Uterus (tissue), 4 donors: Measurements from ENCODE around the gene LINC01488. TPM values are rescaled to one million over a fixed set of nuclear protein-coding genes. Genes with fewer than 3 reads are reported as not detected.

Source experiments
- DNase-seq, 2 donors: peaks; one replicate each; pipeline ENCODE4 v3.0.0-alpha.2; 2019 to 2020
- H3K27ac ChIP-seq, 2 donors: fragments of 200-600 bp; sonication (generic); 1 replicate in 1 of 2; 2 replicates in 1 of 2; pipeline ENCODE4 v1.5.1; 2016 to 2018
- H3K27me3 ChIP-seq, 2 donors: fragments of 200-600 bp; sonication (generic); one replicate each; pipeline ENCODE4 v1.5.1; 2018 to 2019; ENCODE audit warnings: control low read depth in 1 of 2
- H3K36me3 ChIP-seq, 2 donors: fragments of 200-600 bp; sonication (generic); one replicate each; pipeline ENCODE4 v1.5.1; 2019; ENCODE audit warnings: control low read depth in 1 of 2
- H3K4me1 ChIP-seq, 2 donors: fragments of 200-600 bp; sonication (generic); one replicate each; pipeline ENCODE4 v1.5.1; 2018 to 2019; ENCODE audit warnings: control low read depth in 1 of 2
- H3K4me3 ChIP-seq, 2 donors: fragments of 200-600 bp; sonication (generic); 1 replicate in 1 of 2; 2 replicates in 1 of 2; pipeline ENCODE4 v1.5.1; 2018 to 2019; ENCODE audit warnings: mild to moderate bottlenecking in 1 of 2
- H3K9me3 ChIP-seq, 2 donors: fragments of 200-600 bp; sonication (generic); one replicate each; pipeline ENCODE4 v1.5.1; 2019; ENCODE audit warnings: control low read depth in 1 of 2
- CTCF ChIP-seq, 4 experiments: fragments of 200-600 bp in 2 of 4; fragments of 450-650 bp in 2 of 4; sonication (generic) in 2 of 4; IDR thresholded peaks; one replicate each; pipeline ENCODE4 v1.5.1; 2016 to 2019; ENCODE audit warnings: antibody characterized with exemption in 4 of 4, mild to moderate bottlenecking in 2 of 4, moderate library complexity in 1 of 4
- POLR2A ChIP-seq, 2 donors: fragments of 450-650 bp; IDR thresholded peaks; one replicate each; pipeline ENCODE4 v1.6.1; 2016; ENCODE audit warnings: antibody characterized with exemption in 2 of 2, mild to moderate bottlenecking in 1 of 2, moderate library complexity in 1 of 2
- intact Hi-C: fragments of 100-400 bp; cut with DNase I; formaldehyde crosslinking; loops from one replicate; pipeline ENCODE4 v1.15.1; 2023; ENCODE audit warnings: low total_unique reads
- total RNA-seq, 4 donors: library from RNA; depleted of rRNA in 3 of 4; stranded (reverse); fragments of >200 nt in 3 of 4; gene quantifications; one replicate each; pipeline versions ENCODE4 v1.1.0 to v1.2.4, GENCODE V29; 2014 to 2023
- donor health status: DM: yes; HTN: yes; CAD: no.

Gene LINC01488
- total RNA-seq, 4 donors from 2014 or later, result not detected

DNA sequence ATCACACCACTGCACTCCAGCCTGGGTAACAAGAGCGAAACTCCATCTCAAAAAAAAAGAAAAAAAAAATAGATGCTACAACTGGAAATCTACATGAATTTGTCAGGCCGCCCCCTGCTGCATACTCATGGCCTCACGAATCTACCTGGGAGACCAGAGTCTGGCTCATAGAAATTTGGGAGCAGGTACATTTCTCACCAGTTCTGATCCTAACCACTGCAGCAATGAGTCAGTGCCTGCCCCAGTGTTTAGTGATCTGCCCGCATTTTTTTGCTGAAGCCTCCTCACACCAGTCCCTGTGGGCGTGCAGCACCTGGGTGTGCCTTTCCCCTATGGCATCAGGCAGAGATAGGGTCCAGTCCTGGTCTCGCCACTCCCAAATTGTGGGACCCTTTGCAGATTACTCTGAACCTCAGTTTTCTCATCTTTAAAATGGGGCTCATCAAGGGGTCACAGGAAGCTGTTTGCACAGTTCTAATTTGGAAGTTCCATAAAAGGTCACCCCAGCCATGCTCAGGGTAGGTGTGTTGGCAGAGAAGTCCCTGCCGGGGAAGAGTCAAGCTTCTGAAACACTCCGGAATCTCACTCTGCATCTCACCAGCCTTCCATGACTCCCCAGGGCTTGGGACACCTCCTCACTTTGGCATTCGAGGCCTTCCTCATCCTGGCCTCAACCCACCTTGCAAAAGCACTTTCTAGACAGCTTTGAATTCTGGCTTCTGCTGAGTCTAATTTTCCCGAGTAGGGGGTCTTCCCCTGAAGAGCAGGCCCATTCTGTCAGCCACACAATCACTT is 39.3 kb upstream of the LINC01488 start:
- peaks cover 8 to 18% of the 10 kb centered on the region in 2 donors for H3K4me1 ChIP-seq
- no peak for DNase-seq
- no peaks in the 10 kb centered on the region for H3K9me3 ChIP-seq
- no peak for TF ChIP-seq CTCF (IDR thresholded peaks at IDR 0.05)
- no peak for TF ChIP-seq POLR2A (IDR thresholded peaks at IDR 0.05)
- no peaks in the 10 kb centered on the region for H3K36me3 ChIP-seq
- H3K27me3 ChIP-seq, result no peaks in the 10 kb centered on the region
- no peak overlapping the region for H3K4me3 ChIP-seq
- H3K27ac ChIP-seq, result peak overlapping the region; percentile 70 to 73
- intact Hi-C loops, result no loop called here

- intact Hi-C loops, result no loop called here
- no peaks in the 10 kb centered on the region for H3K36me3 ChIP-seq
- H3K4me3 ChIP-seq, result peak overlapping the region in 1 of 2 donors; percentile 25
- H3K9me3 ChIP-seq, result no peaks in the 10 kb centered on the region
- peak overlapping the region; percentile 70 to 73 for H3K27ac ChIP-seq
- no peaks in the 10 kb centered on the region for H3K27me3 ChIP-seq
- TF ChIP-seq POLR2A (IDR thresholded peaks at IDR 0.05) (no peak), CTCF (IDR thresholded peaks at IDR 0.05) (no peak)
- peaks cover 8 to 18% of the 10 kb centered on the region in 2 donors for H3K4me1 ChIP-seq
- DNase-seq, result peak in 1 of 2 donors; percentile 34
These were observed 38.7 kb upstream of the LINC01488 start for GRCh38 chr11:69442807-69443137.

DNA sequence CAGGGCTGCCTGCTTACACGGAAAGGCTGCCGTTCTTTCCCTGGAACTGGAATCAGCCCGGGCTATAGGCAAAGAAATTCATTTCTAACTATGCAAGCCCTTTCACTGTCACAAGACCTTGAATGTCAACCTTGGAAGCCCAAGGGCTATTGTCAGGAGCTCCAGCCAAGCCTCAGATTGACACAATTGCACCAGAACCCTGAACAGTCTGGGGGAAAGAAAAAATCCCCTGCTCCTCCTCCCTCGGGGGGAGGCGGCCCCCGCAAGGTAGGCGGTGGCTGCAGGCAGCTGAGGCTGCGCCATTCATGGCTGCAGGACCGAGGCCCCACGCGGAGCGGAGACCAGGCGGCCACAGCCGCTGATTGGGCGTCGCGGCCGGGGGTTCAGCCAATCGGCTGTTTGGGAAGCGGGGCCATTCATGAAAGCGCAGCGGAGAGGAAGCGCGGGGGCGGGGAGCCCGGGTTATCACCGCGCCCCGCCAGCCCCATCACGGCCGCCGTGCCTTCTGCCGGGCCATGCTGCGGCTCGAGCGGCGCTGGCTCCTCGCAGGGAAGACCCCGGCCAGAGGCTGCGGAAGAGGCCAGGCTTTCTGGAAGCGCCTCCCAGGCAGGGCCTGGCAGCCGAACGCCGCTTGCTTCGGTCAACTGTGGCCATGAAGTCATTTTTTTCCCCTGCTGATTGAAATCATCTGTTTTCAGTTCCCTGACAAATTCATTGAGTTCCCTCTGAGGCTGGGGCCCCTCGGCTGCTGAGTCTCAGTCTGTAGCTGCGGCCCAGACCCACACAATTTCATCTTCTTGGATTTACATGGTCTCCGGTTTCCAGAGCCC is 38.1 kb upstream of the LINC01488 start:
- Histone ChIP-seq H3K27me3 (no peaks in the 10 kb centered on the region), H3K36me3 (no peaks in the 10 kb centered on the region), H3K4me3 (peak overlapping the region; percentile 25 to 32), H3K9me3 (no peaks in the 10 kb centered on the region), H3K27ac (peak overlapping the region; percentile 70 to 73), H3K4me1 (peaks cover 8 to 18% of the 10 kb centered on the region in 2 donors)
- TF ChIP-seq POLR2A (IDR thresholded peaks at IDR 0.05), result peak in 1 of 2 donors; percentile 40
- peak in 1 of 4 experiments; percentile 20 for TF ChIP-seq CTCF (IDR thresholded peaks at IDR 0.05)
- intact Hi-C loops, result no loop called here
- DNase-seq, result peak; percentile 82 to 86

DNA sequence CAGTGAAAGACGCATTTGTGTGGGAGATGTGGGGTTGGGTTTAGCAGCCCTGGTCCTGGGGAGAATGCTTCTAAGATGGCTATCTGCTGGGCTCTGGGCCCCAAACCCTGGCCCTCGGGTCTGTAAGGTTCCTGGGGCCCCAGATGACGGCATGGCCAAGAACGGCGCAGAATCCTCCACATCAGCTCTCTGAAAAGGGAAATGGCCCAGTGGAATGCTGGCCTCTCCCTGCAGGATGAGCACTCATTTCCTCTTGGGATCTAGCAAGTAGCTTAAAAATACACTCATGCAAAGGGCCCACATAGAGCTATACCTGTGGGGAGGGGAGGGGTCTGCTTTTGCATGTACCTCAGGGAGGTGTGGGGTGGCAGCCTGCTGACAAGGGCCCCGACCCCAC is 37.5 kb upstream of the LINC01488 start:
- Histone ChIP-seq H3K4me3 (no peak overlapping the region), H3K36me3 (no peaks in the 10 kb centered on the region), H3K4me1 (peaks cover 8 to 18% of the 10 kb centered on the region in 2 donors), H3K9me3 (no peaks in the 10 kb centered on the region), H3K27me3 (no peaks in the 10 kb centered on the region), H3K27ac (peak overlapping the region; percentile 70 to 73)
- no peak for TF ChIP-seq CTCF (IDR thresholded peaks at IDR 0.05)
- no peak for TF ChIP-seq POLR2A (IDR thresholded peaks at IDR 0.05)
- no peak for DNase-seq
- intact Hi-C loops, result no loop called here
